PC-9 (cell line): ENCODE measurements around the gene KIAA0513. TPM values are rescaled to one million over a fixed set of nuclear protein-coding genes. Genes with fewer than 3 reads are reported as not detected.

Experiments used
- BruUV-seq: library from RNA; stranded (reverse); fragments of 400-500 nt; replicated peaks from 2 replicates; lab custom pipeline; 2021; lab: Mats Ljungman, UMichigan
- CTCF ChIA-PET: fragments of 300-600 bp; sonication (Branson Sonifier 250); formaldehyde crosslinking; loops from one replicate; lab custom pipeline; 2022; ENCODE audit warnings: antibody characterized with exemption; lab: Charles Lee
- POLR2A ChIA-PET: fragments of 300-600 bp; sonication (Branson Sonifier 250); formaldehyde crosslinking; loops from one replicate; lab custom pipeline; 2022; ENCODE audit warnings: antibody characterized with exemption; ENCODE audit not compliant: unreplicated experiment; lab: Charles Lee
- DNase-seq, 2 experiments: peaks; one replicate each; pipeline versions ENCODE4 v3.0.0 to v3.0.0-alpha.2; 2015 to 2022; ENCODE audit warnings: mixed read lengths in 1 of 2
- H2AFZ ChIP-seq: fragments of 200-600 bp; sonication (generic); 2 replicates; pipeline ENCODE4 v1.8.1; 2017; ENCODE audit warnings: antibody characterized with exemption
- H3F3A ChIP-seq: fragments of 200-600 bp; sonication (generic); 2 replicates; pipeline ENCODE4 v1.8.1; 2017; ENCODE audit warnings: antibody characterized with exemption, mild to moderate bottlenecking, low read depth; ENCODE audit not compliant: insufficient read depth
- H3K27ac ChIP-seq: fragments of 200-600 bp; sonication (generic); 2 replicates; pipeline ENCODE4 v1.6.1; 2016; ENCODE audit warnings: mixed run types
- H3K27me3 ChIP-seq: fragments of 200-600 bp; sonication (generic); 2 replicates; pipeline ENCODE4 v1.6.1; 2016; ENCODE audit warnings: low read depth, mixed run types; ENCODE audit not compliant: insufficient read depth
- H3K36me3 ChIP-seq: fragments of 200-600 bp; sonication (generic); 2 replicates; pipeline ENCODE4 v1.6.1; 2016; ENCODE audit warnings: low read depth, mixed run types
- H3K4me1 ChIP-seq: fragments of 200-600 bp; sonication (generic); replicated peaks from 2 replicates; pipeline ENCODE4 v1.6.1; 2016; ENCODE audit warnings: mixed run types; ENCODE audit not compliant: insufficient read depth
- H3K4me2 ChIP-seq: fragments of 200-600 bp; sonication (generic); 2 replicates; pipeline ENCODE4 v1.6.1; 2017; ENCODE audit warnings: mixed run types
- H3K4me3 ChIP-seq: fragments of 200-600 bp; sonication (generic); 2 replicates; pipeline ENCODE4 v1.6.1; 2016; ENCODE audit warnings: mixed run types
- H3K79me2 ChIP-seq: fragments of 200-600 bp; sonication (generic); 2 replicates; pipeline ENCODE4 v1.6.1; 2017; ENCODE audit warnings: low read depth, mixed run types
- H3K9me2 ChIP-seq: fragments of 200-600 bp; sonication (generic); 2 replicates; pipeline ENCODE4 v1.8.1; 2017; ENCODE audit warnings: mild to moderate bottlenecking; ENCODE audit not compliant: insufficient read depth
- H3K9me3 ChIP-seq: fragments of 200-600 bp; sonication (generic); 2 replicates; pipeline ENCODE4 v1.8.1; 2016; ENCODE audit warnings: low read depth; ENCODE audit not compliant: insufficient read depth
- H4K20me1 ChIP-seq: fragments of 200-600 bp; sonication (generic); 2 replicates; pipeline ENCODE4 v1.8.1; 2017; ENCODE audit not compliant: insufficient read depth
- CTCF ChIP-seq: fragments of 200-600 bp; sonication (generic); conservative IDR thresholded peaks from 2 replicates; pipeline ENCODE4 v1.6.1; 2017; ENCODE audit warnings: mixed run types, antibody characterized with exemption, mild to moderate bottlenecking, moderate library complexity
- EZH2 ChIP-seq: fragments of 200-600 bp; sonication (generic); IDR thresholded peaks from 2 replicates; pipeline ENCODE4 v1.8.0; 2017; ENCODE audit warnings: antibody characterized with exemption, low read depth
- intact Hi-C: fragments of 100-400 bp; cut with micrococcal nuclease; formaldehyde crosslinking; loops from one replicate; pipeline ENCODE4 v1.10.0; 2022; ENCODE audit not compliant: unreplicated experiment
- total RNA-seq: library from RNA; stranded (reverse); gene quantifications from 2 replicates; pipeline ENCODE4 v1.2.3, GENCODE V29; 2021

KIAA0513 gene
- total RNA-seq, 1 experiment from 2014 or later = 4.3 TPM

- intact Hi-C loops = no loop called here
- H3F3A ChIP-seq = peaks cover 36% of the 10 kb centered on the region
- H3K4me1 ChIP-seq = peaks cover 39% of the 10 kb centered on the region
- H3K4me3 ChIP-seq = no peak overlapping the region
- ChIA-PET POLR2A (no interaction called here), CTCF (no interaction called here)
- no peaks in the 10 kb centered on the region for H3K9me3 ChIP-seq
- H4K20me1 ChIP-seq = no peaks in the 10 kb centered on the region
- no peak for DNase-seq
- TF ChIP-seq EZH2 (no peak), CTCF (no peak)
- no peaks in the 10 kb centered on the region for H3K36me3 ChIP-seq
- BruUV-seq = no TSS peak
- H3K79me2 ChIP-seq = no peaks in the 10 kb centered on the region
- no peaks in the 10 kb centered on the region for H3K27me3 ChIP-seq
- no peaks in the 10 kb centered on the region for H3K9me2 ChIP-seq
- H3K4me2 ChIP-seq = no peak overlapping the region
- H2AFZ ChIP-seq = no peak overlapping the region
- no peak overlapping the region for H3K27ac ChIP-seq
Observed at GRCh38 chr16:85034591-85035433, 7.2 kb downstream of the KIAA0513 start.

GRCh38 chr16:85036236-85037049 lies 8.8 kb downstream of the KIAA0513 start:
- intact Hi-C loops = loop anchor here (2.0 kb wide), 1 partner anchor 42 kb away; no protein-coding TSS in a partner anchor
- no TSS peak for BruUV-seq
- peak overlapping the region; percentile 74 for H3K4me2 ChIP-seq
- CTCF ChIA-PET = interaction anchor here (0.6 kb wide), 1 partner anchor 21 kb away, joined by 5 read pairs; no protein-coding TSS in a partner anchor
- TF ChIP-seq CTCF = no peak
- no peak for TF ChIP-seq EZH2
- no peaks in the 10 kb centered on the region for H3K79me2 ChIP-seq
- no peaks in the 10 kb centered on the region for H3K36me3 ChIP-seq
- H2AFZ ChIP-seq = no peak overlapping the region
- H3K27ac ChIP-seq = peak overlapping the region; percentile 77
- peaks cover 20% of the 10 kb centered on the region for H3F3A ChIP-seq
- H3K4me3 ChIP-seq = peak overlapping the region; percentile 35; the same call in 1 of the 2 replicates
- H3K9me2 ChIP-seq = no peaks in the 10 kb centered on the region
- no peaks in the 10 kb centered on the region for H4K20me1 ChIP-seq
- H3K27me3 ChIP-seq = no peaks in the 10 kb centered on the region
- H3K4me1 ChIP-seq = peaks cover 22% of the 10 kb centered on the region
- POLR2A ChIA-PET = interaction anchor here (0.7 kb wide), 2 partner anchors 126 to 916 kb away, joined by 3 read pairs; no protein-coding TSS in a partner anchor
- H3K9me3 ChIP-seq = no peaks in the 10 kb centered on the region
- DNase-seq = peak in 1 of 2 experiments; percentile 41

- intact Hi-C loops = loop anchor here (2.0 kb wide), 1 partner anchor 42 kb away; no protein-coding TSS in a partner anchor
- CTCF ChIA-PET = interaction anchor here (0.6 kb wide), 1 partner anchor 65 kb away, joined by 3 read pairs; no protein-coding TSS in a partner anchor
- Histone ChIP-seq H2AFZ (peak overlapping the region; percentile 73), H3K9me3 (no peaks in the 10 kb centered on the region), H3K4me2 (peak overlapping the region; percentile 74), H4K20me1 (no peaks in the 10 kb centered on the region), H3K36me3 (no peaks in the 10 kb centered on the region), H3K27me3 (no peaks in the 10 kb centered on the region), H3F3A (peaks cover 20% of the 10 kb centered on the region), H3K9me2 (no peaks in the 10 kb centered on the region), H3K79me2 (no peaks in the 10 kb centered on the region), H3K4me3 (peak overlapping the region; percentile 35; the same call in 1 of the 2 replicates), H3K27ac (peak overlapping the region; percentile 77), H3K4me1 (peaks cover 20% of the 10 kb centered on the region)
- no TSS peak for BruUV-seq
- POLR2A ChIA-PET = interaction anchor here (0.7 kb wide), 2 partner anchors 126 to 916 kb away, joined by 3 read pairs; no protein-coding TSS in a partner anchor
- no peak for TF ChIP-seq EZH2
- TF ChIP-seq CTCF = no peak
- peak; percentile 77 to 92 for DNase-seq
Observed at GRCh38 chr16:85037050-85037410, 9.4 kb downstream of the KIAA0513 start.
